Measurements from ENCODE around the gene RXYLT1.

RXYLT1 gene

DNA sequence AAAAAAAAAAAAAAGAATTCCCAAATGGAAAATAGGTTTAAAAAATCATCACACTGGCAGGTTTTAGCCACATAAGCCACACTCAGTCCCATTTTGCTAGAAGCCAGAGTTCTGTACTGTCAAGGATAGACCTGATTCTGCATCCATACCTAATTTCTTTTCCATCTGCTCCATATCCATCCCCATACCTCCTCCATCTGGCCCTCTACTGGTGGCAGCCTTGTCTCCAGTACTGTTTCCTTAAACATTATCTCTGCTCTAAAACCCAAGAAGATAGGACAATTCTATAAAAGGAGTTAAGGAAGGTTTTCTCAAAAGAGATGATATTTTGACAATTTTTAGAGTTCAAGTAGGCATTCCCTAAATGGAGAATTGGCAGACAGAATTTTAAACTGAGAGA lies 26.0 kb upstream of the RXYLT1 start:
- TF ChIP-seq, protein P1, sequence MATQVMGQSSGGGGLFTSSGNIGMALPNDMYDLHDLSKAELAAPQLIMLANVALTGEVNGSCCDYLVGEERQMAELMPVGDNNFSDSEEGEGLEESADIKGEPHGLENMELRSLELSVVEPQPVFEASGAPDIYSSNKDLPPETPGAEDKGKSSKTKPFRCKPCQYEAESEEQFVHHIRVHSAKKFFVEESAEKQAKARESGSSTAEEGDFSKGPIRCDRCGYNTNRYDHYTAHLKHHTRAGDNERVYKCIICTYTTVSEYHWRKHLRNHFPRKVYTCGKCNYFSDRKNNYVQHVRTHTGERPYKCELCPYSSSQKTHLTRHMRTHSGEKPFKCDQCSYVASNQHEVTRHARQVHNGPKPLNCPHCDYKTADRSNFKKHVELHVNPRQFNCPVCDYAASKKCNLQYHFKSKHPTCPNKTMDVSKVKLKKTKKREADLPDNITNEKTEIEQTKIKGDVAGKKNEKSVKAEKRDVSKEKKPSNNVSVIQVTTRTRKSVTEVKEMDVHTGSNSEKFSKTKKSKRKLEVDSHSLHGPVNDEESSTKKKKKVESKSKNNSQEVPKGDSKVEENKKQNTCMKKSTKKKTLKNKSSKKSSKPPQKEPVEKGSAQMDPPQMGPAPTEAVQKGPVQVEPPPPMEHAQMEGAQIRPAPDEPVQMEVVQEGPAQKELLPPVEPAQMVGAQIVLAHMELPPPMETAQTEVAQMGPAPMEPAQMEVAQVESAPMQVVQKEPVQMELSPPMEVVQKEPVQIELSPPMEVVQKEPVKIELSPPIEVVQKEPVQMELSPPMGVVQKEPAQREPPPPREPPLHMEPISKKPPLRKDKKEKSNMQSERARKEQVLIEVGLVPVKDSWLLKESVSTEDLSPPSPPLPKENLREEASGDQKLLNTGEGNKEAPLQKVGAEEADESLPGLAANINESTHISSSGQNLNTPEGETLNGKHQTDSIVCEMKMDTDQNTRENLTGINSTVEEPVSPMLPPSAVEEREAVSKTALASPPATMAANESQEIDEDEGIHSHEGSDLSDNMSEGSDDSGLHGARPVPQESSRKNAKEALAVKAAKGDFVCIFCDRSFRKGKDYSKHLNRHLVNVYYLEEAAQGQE (IDR thresholded peaks at IDR 0.05; ENCODE audit: insufficient read depth in 1 of 2, low read depth in 2 of 2, low read length in 2 of 2) = no peak
- TF ChIP-seq POLR2AphosphoS5 (IDR thresholded peaks at IDR 0.05; ENCODE audit: low read depth, low read length) = no peak
- no peak for TF ChIP-seq FOXP2 (optimal IDR thresholded peaks at IDR 0.05; ENCODE audit: borderline replicate concordance, extremely low read depth, extremely low read length, insufficient read depth)
- TF ChIP-seq TAF1 (IDR thresholded peaks at IDR 0.05; ENCODE audit: borderline replicate concordance, insufficient read depth, low read length) = no peak
- no peak for TF ChIP-seq SIN3A (IDR thresholded peaks at IDR 0.05; ENCODE audit: borderline replicate concordance, insufficient read depth, low read length)

DNA sequence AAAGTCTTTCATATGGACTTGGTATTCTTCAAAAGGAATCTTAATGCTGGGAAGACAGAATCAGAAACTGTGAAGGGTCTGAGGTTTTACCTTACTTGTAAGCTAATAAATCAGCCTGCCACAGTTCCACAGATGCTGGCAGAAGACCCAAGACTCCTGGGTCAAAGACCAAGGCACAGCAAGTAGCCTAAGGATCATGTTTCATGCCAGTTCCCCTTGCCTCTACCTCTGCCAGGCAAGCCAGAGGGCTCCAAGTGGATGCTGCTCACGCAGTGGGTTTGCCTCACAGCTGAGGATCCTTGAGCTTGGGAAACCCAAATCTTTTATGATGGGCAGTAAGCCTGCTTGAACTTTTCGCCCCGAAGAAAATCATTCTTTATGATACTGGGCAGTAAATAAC lies 15.2 kb upstream of the RXYLT1 start:
- no peak for TF ChIP-seq POLR2AphosphoS5 (IDR thresholded peaks at IDR 0.05; ENCODE audit: low read depth, low read length)
- no peak for TF ChIP-seq SIN3A (IDR thresholded peaks at IDR 0.05; ENCODE audit: borderline replicate concordance, insufficient read depth, low read length)
- no peak for TF ChIP-seq TAF1 (IDR thresholded peaks at IDR 0.05; ENCODE audit: borderline replicate concordance, insufficient read depth, low read length)
- TF ChIP-seq, protein P1 (IDR thresholded peaks at IDR 0.05; ENCODE audit: insufficient read depth in 1 of 2, low read depth in 2 of 2, low read length in 2 of 2) = no peak
- no peak for TF ChIP-seq FOXP2 (optimal IDR thresholded peaks at IDR 0.05; ENCODE audit: borderline replicate concordance, extremely low read depth, extremely low read length, insufficient read depth)

DNA sequence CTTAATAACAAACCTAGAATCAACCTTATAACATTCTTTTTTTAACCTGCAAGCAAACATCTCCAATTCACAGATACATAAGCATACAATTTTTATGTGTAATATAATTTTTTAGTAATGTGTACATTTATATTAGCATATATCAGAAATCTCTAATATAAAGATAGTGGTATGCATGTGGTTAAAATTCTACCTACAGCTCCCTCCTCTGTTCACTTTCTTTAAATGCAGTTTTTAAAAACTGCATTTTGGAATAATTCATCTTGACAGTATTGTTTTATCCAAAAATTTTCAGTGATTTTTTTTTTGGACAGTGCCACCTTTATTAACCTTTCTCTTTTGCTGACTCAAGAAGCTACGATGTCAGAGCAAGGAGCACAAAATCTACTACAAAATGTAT lies 13.2 kb upstream of the RXYLT1 start:
- TF ChIP-seq SIN3A (IDR thresholded peaks at IDR 0.05; ENCODE audit: borderline replicate concordance, insufficient read depth, low read length) = no peak
- TF ChIP-seq, protein P1 (IDR thresholded peaks at IDR 0.05; ENCODE audit: insufficient read depth in 1 of 2, low read depth in 2 of 2, low read length in 2 of 2) = no peak
- no peak for TF ChIP-seq FOXP2 (optimal IDR thresholded peaks at IDR 0.05; ENCODE audit: borderline replicate concordance, extremely low read depth, extremely low read length, insufficient read depth)
- TF ChIP-seq POLR2AphosphoS5 (IDR thresholded peaks at IDR 0.05; ENCODE audit: low read depth, low read length) = no peak
- TF ChIP-seq TAF1 (IDR thresholded peaks at IDR 0.05; ENCODE audit: borderline replicate concordance, insufficient read depth, low read length) = no peak

DNA sequence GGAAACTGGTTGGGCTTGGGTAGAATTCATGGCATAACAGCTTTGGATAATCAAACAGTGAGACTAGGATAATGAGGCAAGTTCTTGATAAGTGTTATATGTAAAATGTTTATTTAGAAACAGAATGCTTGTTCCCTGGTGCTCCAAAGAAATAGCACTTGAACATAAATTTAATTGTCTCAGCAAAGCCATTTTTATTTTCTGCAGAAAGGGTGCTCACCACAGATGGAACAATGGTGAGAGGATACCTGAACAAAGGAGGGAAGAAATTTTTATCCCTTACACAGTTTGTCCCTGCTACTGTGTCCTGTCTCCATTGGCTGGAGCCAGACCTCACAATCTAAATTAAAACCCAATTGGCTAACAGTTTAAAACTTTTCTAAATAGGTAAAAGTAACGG lies 9.3 kb upstream of the RXYLT1 start:
- TF ChIP-seq, protein P1 (IDR thresholded peaks at IDR 0.05; ENCODE audit: insufficient read depth in 1 of 2, low read depth in 2 of 2, low read length in 2 of 2) = no peak
- TF ChIP-seq SIN3A (IDR thresholded peaks at IDR 0.05; ENCODE audit: borderline replicate concordance, insufficient read depth, low read length) (no peak), FOXP2 (optimal IDR thresholded peaks at IDR 0.05; ENCODE audit: borderline replicate concordance, extremely low read depth, extremely low read length, insufficient read depth) (no peak)

DNA sequence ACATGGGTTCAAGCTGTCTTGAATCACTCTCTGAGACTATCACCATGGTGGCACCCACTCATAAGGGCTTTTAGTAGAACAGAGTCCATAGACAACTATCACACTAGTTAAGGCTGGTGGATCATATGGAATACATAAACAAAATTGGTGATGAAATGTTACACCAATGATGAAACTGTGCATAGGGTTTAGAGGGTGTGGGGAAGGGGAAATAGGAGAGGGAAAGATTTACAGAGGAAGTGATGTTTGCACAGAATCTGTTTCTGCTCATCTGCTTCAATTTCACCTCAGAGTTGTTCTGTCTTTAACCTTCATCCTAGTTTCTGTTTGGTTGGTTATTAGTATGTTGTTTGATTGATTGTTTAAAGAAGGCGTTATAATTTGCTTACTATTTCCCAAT lies 2.4 kb upstream of the RXYLT1 start:
- no peak for TF ChIP-seq SIN3A (IDR thresholded peaks at IDR 0.05; ENCODE audit: borderline replicate concordance, insufficient read depth, low read length)
- no peak for TF ChIP-seq POLR2AphosphoS5 (IDR thresholded peaks at IDR 0.05; ENCODE audit: low read depth, low read length)
- TF ChIP-seq, protein P1 (IDR thresholded peaks at IDR 0.05; ENCODE audit: insufficient read depth in 1 of 2, low read depth in 2 of 2, low read length in 2 of 2) = no peak
- no peak for TF ChIP-seq TAF1 (IDR thresholded peaks at IDR 0.05; ENCODE audit: borderline replicate concordance, insufficient read depth, low read length)
- no peak for TF ChIP-seq FOXP2 (optimal IDR thresholded peaks at IDR 0.05; ENCODE audit: borderline replicate concordance, extremely low read depth, extremely low read length, insufficient read depth)

Data from PFSK-1 (cell line).